HG03378 (cell line): ENCODE results near the gene SUSD1.

Experiments used
- ATAC-seq: cut with Tn5 transposase; IDR thresholded peaks from one replicate; pipeline ENCODE4 v1.9.1; 2021; ENCODE audit warnings: mild to moderate bottlenecking, moderate library complexity; ENCODE audit not compliant: unreplicated experiment

SUSD1 gene

DNA sequence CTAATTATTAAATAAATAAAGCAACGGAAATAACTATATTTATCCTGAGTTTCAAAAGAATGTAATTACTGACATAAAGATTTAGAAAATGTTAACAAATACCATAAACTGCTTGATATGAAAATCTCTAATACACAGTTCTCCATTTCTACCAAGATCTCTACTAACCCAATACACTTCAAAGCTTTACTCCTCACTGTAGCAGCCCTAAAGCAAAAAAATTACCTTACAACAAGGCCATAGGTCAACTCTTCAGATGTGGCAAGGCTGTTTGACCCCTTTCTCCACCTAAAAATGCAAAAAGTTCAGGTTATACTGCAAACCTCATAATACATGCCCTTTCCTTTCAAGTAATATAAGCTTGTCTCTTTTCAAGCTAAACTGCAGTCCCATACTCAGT is 181.8 kb downstream of the SUSD1 start:
- ATAC-seq, result no peak

DNA sequence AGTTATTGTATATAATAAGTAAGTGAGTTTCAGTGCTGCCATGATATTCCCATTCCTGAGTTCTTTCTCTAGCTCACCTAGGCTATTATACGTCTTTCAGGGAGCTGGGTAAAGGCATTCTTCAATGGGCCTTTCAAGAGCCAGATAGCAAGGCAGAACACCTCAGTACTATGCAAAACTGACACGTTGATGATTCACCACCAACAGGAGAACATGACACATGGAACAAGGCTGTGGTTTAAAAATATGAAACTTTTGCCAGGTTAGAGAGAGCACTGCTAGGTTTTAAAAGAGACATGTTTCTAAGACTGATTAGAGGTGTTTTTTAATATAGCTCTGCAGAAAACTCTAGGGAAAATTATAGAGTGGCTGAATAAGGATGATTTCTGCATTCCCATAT is 182.6 kb downstream of the SUSD1 start:
- ATAC-seq, result peak; percentile 91

DNA sequence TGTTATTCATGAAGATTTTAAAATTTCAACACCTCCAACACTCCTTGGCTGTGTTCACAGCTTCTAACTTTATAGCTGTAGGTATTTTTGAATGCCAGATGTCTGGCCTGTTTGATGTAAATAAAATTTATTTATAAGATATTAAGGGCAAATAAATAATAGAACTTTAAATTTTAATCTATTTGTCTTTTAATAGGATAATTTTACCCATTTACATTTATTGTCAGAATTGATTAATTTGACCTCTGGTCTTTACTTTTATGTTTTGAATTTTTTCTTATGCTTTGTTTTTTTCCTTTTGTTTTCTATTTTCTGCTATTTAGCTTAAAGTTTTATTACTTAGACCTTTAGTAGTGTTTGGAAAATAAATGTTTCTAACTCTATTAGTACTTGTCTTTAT is 183.9 kb downstream of the SUSD1 start:
- no peak for ATAC-seq
